ENCODE measurements around the gene MAOB.
"Not testable (repeated sequence)": the region's sequence is repeated elsewhere in the genome, so short reads cannot be mapped to it uniquely, and the experiment has no call there.

Gene MAOB

DNA sequence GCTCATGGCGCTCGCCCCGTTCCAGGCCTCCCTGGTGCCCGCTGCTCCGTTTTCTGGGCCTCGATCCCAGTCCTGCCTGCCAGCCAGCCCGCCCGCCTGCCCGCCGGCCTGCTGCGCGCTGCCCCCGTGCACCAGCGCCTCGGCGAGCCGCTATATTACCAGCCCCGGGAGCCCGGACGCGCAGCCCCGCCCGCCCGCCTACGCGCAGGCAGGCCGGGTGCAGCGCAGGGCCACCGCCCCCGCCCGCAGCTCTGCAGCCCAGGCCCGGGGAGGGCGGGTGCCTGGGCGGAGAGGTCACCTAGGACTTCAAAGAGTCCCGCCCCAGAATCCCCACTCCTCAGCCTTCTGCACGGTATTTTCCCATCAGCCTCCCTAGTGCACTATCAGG lies at the start of gene MAOB:
TSS of gene MAOB (minus strand) at position 157 of the 388 bp plus-strand sequence. CDS start at position 6, 151 bp downstream.
- TF ChIP-seq, protein P1, sequence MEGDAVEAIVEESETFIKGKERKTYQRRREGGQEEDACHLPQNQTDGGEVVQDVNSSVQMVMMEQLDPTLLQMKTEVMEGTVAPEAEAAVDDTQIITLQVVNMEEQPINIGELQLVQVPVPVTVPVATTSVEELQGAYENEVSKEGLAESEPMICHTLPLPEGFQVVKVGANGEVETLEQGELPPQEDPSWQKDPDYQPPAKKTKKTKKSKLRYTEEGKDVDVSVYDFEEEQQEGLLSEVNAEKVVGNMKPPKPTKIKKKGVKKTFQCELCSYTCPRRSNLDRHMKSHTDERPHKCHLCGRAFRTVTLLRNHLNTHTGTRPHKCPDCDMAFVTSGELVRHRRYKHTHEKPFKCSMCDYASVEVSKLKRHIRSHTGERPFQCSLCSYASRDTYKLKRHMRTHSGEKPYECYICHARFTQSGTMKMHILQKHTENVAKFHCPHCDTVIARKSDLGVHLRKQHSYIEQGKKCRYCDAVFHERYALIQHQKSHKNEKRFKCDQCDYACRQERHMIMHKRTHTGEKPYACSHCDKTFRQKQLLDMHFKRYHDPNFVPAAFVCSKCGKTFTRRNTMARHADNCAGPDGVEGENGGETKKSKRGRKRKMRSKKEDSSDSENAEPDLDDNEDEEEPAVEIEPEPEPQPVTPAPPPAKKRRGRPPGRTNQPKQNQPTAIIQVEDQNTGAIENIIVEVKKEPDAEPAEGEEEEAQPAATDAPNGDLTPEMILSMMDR (IDR thresholded peaks at IDR 0.05; ENCODE audit: low read depth, low read length), result no peak
- H3K4me3 ChIP-seq (ENCODE audit: low read depth, low read length), result no peak within 1 kb of the TSS

DNA sequence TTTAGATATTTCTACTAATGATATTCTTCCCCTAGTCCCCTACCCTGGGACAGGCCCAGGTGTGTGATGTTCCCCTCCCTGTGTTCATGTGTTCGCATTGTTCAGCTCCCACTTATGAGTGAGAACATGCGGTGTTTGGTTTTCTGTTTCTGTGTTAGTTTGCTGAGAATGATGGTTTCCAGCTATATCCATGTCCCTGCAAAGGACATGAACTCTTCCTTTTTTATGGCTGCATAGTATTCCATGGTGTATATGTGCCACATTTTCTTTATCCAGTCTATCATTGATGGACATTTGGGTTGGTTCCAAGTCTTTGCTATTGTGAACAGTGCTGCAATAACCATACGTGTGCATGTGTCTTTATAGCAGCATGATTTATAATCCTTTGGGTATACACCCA lies 39.8 kb upstream of the MAOB start:
- not testable (repeated sequence) for H3K4me3 ChIP-seq (ENCODE audit: low read depth, low read length)

- H3K4me3 ChIP-seq (ENCODE audit: low read depth, low read length), result not testable (repeated sequence)
These were observed 28.5 kb upstream of the MAOB start for GRCh38 chrX:43910772-43911171.

DNA sequence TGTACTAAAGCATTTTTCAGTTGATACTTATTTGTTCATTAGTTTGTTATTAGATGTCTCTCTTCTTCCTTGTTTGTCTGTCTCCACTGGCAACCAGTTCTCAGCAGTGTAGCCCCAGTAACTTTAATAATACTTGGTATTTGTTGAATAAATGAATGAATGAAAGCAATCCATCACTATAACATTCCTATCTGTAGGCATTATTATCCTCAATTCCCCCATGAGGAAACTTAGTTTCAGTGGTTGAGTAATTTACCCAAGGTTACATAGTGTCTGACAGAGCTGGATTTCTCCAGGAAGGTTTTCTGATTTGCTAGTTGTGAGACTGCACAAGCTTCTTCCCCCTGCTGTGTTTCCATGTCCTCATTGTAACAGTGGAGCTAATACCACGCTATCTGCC lies 27.8 kb upstream of the MAOB start:
- no peak overlapping the region for H3K4me3 ChIP-seq (ENCODE audit: low read depth, low read length)
- TF ChIP-seq, protein P1 (IDR thresholded peaks at IDR 0.05; ENCODE audit: low read depth, low read length), result no peak

DNA sequence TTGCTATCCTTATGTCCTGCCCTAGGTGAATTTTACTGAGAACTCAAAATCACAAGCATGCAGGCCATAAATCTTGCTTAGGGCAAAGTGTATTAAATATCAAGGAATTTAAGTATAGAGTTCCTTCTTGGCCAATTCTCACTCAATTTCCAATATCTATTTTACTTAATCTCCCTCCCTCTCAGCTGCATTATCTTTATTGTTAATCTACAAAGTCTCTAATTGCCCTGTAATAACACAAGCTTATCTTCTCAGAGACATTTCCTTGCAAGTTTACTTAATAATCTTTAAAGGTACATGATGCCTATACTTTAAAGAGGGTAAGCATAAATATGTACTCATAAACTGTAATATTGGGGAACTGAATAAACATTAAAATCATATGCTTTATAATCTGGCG lies 26.9 kb upstream of the MAOB start:
- TF ChIP-seq, protein P1 (IDR thresholded peaks at IDR 0.05; ENCODE audit: low read depth, low read length), result no peak
- no peak overlapping the region for H3K4me3 ChIP-seq (ENCODE audit: low read depth, low read length)

DNA sequence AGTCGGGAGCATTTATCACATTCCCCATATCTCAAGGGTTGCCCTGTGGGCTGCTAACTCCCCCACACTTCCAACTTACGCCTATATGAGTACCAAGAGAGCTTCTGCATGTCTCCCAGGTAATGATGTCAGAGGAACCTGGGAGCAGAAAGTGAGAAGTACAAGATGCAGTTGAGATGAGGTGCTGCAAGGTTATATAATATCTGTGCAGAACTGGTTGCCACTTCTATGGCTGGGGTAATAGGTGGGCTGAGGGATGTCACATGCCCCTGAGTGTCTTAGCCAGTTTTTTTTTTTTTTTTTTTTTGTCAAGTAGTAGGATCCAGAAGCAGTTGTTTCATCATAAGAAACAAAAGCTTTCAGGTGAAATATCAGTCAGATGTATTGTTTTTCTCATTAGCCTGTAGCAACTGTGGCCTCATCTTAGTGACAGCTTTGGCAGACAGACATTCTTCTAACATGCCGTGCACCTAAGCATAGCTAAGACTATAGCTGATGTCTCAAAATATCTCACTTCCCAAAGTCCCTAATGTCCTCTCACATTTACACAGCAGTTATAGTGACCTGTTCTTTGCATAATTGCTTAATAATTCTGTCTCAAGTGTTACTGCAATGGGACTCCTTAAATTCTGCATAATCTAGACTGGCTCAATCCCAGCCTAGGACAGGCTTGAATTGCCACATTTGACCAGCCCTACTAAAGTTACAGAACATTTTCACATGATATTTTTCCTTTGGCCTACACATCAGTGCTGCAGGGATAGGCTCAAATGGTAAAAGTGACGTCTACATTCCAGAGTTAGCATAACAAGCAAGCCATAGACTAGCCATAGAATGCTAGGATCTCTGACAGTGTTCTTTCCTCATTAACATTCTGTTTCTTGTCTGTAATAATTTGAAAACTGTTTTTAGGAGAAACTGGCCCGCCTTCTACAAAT lies 17.9 kb upstream of the MAOB start:
- no peak overlapping the region for H3K4me3 ChIP-seq (ENCODE audit: low read depth, low read length)
- TF ChIP-seq, protein P1 (IDR thresholded peaks at IDR 0.05; ENCODE audit: low read depth, low read length), result no peak

DNA sequence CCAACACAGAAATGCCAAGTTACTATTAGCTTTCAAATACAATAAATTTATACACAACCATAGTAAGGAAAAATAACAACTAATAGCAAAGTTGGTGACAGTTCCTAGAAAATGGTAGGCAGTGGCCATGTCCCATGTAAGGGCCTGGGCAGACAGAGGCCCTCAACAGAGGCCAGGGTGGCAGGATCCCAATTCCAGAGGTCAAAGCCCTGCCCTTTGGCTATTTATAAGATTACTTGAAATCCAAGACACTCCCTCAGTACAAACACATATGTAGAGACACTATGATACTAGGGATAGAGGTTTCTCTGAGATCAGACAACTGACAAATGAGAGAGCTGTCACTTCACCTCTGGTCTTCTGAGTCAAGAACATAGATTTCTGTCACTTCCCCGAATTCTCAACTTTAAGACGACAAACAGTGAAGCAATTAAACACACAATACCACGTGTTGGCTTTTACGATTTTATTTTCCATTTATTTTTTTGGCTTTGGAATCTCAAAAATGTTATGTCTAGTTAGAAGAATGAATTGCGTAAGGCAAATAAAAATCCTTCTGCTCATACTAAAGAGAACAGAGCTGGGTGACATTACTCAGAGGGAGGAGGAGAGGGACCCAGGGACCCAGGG lies 16.3 kb upstream of the MAOB start:
- H3K4me3 ChIP-seq (ENCODE audit: low read depth, low read length), result no peak overlapping the region
- TF ChIP-seq, protein P1 (IDR thresholded peaks at IDR 0.05; ENCODE audit: low read depth, low read length), result no peak

DNA sequence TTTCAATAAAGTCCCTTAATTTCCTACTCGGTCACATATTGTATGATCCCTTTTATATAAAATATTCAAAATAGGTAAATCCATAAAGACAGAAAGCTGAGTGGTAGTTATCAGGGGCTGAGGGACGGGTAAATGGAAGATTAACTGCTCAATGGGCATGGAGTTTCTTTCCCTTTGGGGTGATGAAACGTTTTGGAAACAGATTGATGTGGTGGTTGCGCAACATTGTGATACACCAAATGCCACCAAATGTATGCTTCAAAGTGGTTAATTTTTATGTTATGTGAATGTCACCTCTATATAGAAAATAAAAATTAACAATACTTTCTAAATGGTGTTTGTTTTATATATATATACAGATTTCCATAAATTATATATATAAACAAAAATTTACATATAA lies 15.0 kb upstream of the MAOB start:
- H3K4me3 ChIP-seq (ENCODE audit: low read depth, low read length), result no peak overlapping the region

More for the DNA sequence above, 15.0 kb upstream of the MAOB start:
- TF ChIP-seq, protein P1 (IDR thresholded peaks at IDR 0.05; ENCODE audit: low read depth, low read length), result no peak
